Panc1 (cell line): ENCODE measurements around the gene GMPR2. TPM values are rescaled to one million over a fixed set of nuclear protein-coding genes. Genes with fewer than 3 reads are reported as not detected.

ENCODE experiments used
- ATAC-seq: fragments of 200-7000 bp; cut with Tn5 transposase; 2 replicates; pipeline ENCODE4 v1.9.1; 2020; ENCODE audit warnings: mild to moderate bottlenecking, moderate library complexity
- BruUV-seq: library from RNA; stranded (reverse); fragments of 400-500 nt; replicated peaks from 2 replicates; lab custom pipeline; 2021; lab: Mats Ljungman, UMichigan
- CTCF ChIA-PET: fragments of 300-600 bp; sonication (Branson Sonifier 250); formaldehyde crosslinking; loops from one replicate; lab custom pipeline; 2022; ENCODE audit warnings: antibody characterized with exemption; lab: Charles Lee
- POLR2A ChIA-PET: fragments of 300-600 bp; sonication (Branson Sonifier 250); formaldehyde crosslinking; loops from one replicate; lab custom pipeline; 2022; ENCODE audit warnings: antibody characterized with exemption; lab: Charles Lee
- DNase-seq: peaks from one replicate; pipeline ENCODE4 v3.0.0-alpha.2; 2010; ENCODE audit warnings: low read depth, low spot score
- H3K27ac ChIP-seq: 2 replicates; pipeline ENCODE4 v1.5.1; 2011; ENCODE audit warnings: mild to moderate bottlenecking, low read length, inconsistent platforms
- H3K27me3 ChIP-seq: fragments of 200-500 bp; sonication (Bioruptor generic); 2 replicates; pipeline ENCODE4 v1.6.0; 2014; ENCODE audit warnings: low read length, inconsistent platforms; ENCODE audit not compliant: control insufficient read depth, insufficient read depth
- H3K36me3 ChIP-seq: fragments of 200-500 bp; sonication (Bioruptor generic); 2 replicates; pipeline ENCODE4 v1.5.1; 2014; ENCODE audit warnings: inconsistent platforms, mild to moderate bottlenecking, low read length, moderate library complexity; ENCODE audit not compliant: control insufficient read depth, insufficient read depth
- H3K4me1 ChIP-seq: 2 replicates; pipeline ENCODE4 v1.5.1; 2011; ENCODE audit warnings: inconsistent platforms, mild to moderate bottlenecking, low read length, moderate library complexity; ENCODE audit not compliant: control insufficient read depth, insufficient read depth
- H3K4me3 ChIP-seq, 2 experiments: 2 replicates each; pipeline ENCODE4 v1.5.1; 2011 to 2012; ENCODE audit warnings: low read depth in 2 of 2, low read length in 2 of 2, mild to moderate bottlenecking in 2 of 2, inconsistent platforms in 1 of 2, moderate library complexity in 1 of 2
- H3K9me3 ChIP-seq: fragments of 200-500 bp; sonication (Bioruptor generic); 2 replicates; pipeline ENCODE4 v1.5.1; 2014; ENCODE audit warnings: low read depth, mild to moderate bottlenecking, inconsistent platforms, low read length, moderate library complexity; ENCODE audit not compliant: control insufficient read depth, insufficient read depth
- POLR2AphosphoS5 ChIP-seq: IDR thresholded peaks from 2 replicates; pipeline ENCODE4 v1.6.1; 2012; ENCODE audit warnings: mild to moderate bottlenecking, low read depth, low read length, moderate library complexity
- SIN3A ChIP-seq: IDR thresholded peaks from 2 replicates; pipeline ENCODE4 v1.6.1; 2012; ENCODE audit warnings: low read depth, mild to moderate bottlenecking, low read length, moderate library complexity, borderline replicate concordance; ENCODE audit not compliant: insufficient read depth
- TCF7L2 ChIP-seq: IDR thresholded peaks from 2 replicates; pipeline ENCODE4 v1.6.1; 2011; ENCODE audit warnings: mild to moderate bottlenecking, low read depth, low read length, inconsistent platforms
- in situ Hi-C: cut with HindIII; loops from 2 replicates; pipeline ENCODE4 v1.10.0; 2016; ENCODE audit warnings: low sequenced_read_pairs, low pct_unique_long_range_greater_than_20kb
- intact Hi-C: fragments of 100-400 bp; cut with micrococcal nuclease; formaldehyde crosslinking; loops from one replicate; pipeline ENCODE4 v1.10.0; 2022; ENCODE audit not compliant: unreplicated experiment
- total RNA-seq: library from RNA; stranded (reverse); gene quantifications from one replicate; pipeline ENCODE4 v1.2.1, GENCODE V29; 2021; ENCODE audit not compliant: unreplicated experiment
- TF ChIP-seq, protein P1 (sequence below), 2 experiments: IDR thresholded peaks; 2 replicates each; pipeline ENCODE4 v1.6.1; 2011 to 2012; ENCODE audit warnings: low read depth in 2 of 2, control low read depth in 1 of 2, low read length in 1 of 2, mild to moderate bottlenecking in 1 of 2, moderate library complexity in 1 of 2; ENCODE audit not compliant: insufficient read depth in 1 of 2
- TF ChIP-seq, protein P2 (sequence below): fragments of 450-650 bp; IDR thresholded peaks from 2 replicates; pipeline ENCODE4 v1.5.1; 2017; ENCODE audit warnings: mild to moderate bottlenecking

GMPR2 gene
- total RNA-seq, 1 experiment from 2014 or later, result 45.9 TPM

DNA sequence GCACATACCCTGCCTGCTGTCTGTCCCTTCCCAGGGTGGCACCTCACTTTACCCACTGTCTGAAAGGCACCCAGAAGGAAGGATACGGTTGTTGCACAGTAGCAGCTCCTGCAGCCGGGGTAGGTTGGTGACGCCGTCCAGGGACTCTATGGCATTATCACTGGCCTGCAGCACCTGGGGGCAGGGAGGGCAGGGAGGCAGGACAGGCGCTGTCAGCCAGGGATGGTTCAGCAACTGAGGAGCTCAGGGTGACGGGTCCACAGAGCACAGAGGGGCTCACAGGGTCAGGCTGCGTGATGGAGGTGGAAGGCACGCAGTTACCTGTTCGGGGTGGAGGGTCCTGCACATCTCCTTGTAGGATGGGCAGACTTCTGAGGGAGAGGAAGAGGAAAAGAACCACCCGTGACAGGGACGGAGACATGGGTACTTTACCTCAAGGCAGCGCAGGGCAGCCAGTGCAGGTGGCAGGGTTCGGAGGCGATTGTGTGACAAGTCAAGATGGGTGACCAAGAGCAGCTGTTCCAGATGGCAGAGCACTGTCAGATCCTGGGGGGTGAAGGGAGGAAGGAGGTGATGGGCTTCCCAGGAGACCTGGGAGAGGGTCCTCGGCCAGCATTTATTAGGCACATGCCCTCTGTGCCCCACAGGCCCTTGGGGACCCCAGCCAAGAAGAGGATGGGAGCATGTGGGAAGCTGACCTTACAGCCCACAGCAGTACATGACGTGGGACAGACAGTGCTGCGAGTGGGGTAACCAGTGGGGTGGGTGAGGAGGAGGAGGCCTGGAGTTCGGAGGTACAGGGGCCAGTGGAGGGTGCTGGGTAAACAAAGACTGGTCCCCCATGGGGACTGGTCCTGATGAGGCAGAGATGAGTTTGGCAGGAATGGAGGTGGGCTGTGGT is 33.9 kb downstream of the GMPR2 start:
- Histone ChIP-seq H3K4me3 (no peak overlapping the region), H3K27ac (no peak overlapping the region), H3K36me3 (no peaks in the 10 kb centered on the region), H3K9me3 (no peaks in the 10 kb centered on the region), H3K27me3 (no peaks in the 10 kb centered on the region), H3K4me1 (peaks cover 3% of the 10 kb centered on the region; the same call in 1 of the 2 replicates)
- POLR2A ChIA-PET, result no interaction called here
- ATAC-seq (no peak), DNase-seq (no peak)
- CTCF ChIA-PET, result interaction anchor here (0.6 kb wide), 1 partner anchor 31 kb away, joined by 3 read pairs; no protein-coding TSS in a partner anchor
- BruUV-seq, result no TSS peak
- no peak for TF ChIP-seq POLR2AphosphoS5
- TF ChIP-seq, protein P1, sequence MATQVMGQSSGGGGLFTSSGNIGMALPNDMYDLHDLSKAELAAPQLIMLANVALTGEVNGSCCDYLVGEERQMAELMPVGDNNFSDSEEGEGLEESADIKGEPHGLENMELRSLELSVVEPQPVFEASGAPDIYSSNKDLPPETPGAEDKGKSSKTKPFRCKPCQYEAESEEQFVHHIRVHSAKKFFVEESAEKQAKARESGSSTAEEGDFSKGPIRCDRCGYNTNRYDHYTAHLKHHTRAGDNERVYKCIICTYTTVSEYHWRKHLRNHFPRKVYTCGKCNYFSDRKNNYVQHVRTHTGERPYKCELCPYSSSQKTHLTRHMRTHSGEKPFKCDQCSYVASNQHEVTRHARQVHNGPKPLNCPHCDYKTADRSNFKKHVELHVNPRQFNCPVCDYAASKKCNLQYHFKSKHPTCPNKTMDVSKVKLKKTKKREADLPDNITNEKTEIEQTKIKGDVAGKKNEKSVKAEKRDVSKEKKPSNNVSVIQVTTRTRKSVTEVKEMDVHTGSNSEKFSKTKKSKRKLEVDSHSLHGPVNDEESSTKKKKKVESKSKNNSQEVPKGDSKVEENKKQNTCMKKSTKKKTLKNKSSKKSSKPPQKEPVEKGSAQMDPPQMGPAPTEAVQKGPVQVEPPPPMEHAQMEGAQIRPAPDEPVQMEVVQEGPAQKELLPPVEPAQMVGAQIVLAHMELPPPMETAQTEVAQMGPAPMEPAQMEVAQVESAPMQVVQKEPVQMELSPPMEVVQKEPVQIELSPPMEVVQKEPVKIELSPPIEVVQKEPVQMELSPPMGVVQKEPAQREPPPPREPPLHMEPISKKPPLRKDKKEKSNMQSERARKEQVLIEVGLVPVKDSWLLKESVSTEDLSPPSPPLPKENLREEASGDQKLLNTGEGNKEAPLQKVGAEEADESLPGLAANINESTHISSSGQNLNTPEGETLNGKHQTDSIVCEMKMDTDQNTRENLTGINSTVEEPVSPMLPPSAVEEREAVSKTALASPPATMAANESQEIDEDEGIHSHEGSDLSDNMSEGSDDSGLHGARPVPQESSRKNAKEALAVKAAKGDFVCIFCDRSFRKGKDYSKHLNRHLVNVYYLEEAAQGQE (IDR thresholded peaks at IDR 0.05; ENCODE audit: insufficient read depth in 1 of 2, low read depth in 2 of 2, low read length in 1 of 2), result no peak
- no peak for TF ChIP-seq SIN3A
- TF ChIP-seq, protein P2, sequence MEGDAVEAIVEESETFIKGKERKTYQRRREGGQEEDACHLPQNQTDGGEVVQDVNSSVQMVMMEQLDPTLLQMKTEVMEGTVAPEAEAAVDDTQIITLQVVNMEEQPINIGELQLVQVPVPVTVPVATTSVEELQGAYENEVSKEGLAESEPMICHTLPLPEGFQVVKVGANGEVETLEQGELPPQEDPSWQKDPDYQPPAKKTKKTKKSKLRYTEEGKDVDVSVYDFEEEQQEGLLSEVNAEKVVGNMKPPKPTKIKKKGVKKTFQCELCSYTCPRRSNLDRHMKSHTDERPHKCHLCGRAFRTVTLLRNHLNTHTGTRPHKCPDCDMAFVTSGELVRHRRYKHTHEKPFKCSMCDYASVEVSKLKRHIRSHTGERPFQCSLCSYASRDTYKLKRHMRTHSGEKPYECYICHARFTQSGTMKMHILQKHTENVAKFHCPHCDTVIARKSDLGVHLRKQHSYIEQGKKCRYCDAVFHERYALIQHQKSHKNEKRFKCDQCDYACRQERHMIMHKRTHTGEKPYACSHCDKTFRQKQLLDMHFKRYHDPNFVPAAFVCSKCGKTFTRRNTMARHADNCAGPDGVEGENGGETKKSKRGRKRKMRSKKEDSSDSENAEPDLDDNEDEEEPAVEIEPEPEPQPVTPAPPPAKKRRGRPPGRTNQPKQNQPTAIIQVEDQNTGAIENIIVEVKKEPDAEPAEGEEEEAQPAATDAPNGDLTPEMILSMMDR, result no peak
- TF ChIP-seq TCF7L2, result no peak
- intact Hi-C loops, result no loop called here
- in situ Hi-C loops, result no loop called here

DNA sequence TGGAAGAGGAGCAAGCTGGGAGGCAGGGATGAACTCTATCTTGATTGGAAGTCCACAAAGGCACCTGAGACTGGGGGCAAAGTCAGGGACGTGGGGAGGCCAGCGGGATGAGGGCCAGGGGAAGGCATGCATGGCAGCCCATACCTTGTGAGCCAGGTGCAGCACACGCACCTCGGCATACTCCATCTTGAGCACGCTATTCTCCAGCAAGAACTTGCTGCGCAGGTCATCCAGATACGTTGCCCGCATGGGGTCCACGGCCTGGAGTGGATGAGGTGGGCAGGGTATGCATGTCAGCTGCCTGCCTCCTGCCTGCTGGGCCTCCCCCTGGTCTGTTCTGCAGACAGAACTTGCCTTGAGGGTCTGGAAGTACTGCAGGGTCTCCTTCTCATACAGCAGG is 34.8 kb downstream of the GMPR2 start:
- no peak for ATAC-seq
- CTCF ChIA-PET, result no interaction called here
- intact Hi-C loops (no loop called here), in situ Hi-C loops (no loop called here)
- no peak overlapping the region for H3K4me3 ChIP-seq
- H3K27me3 ChIP-seq, result no peaks in the 10 kb centered on the region
- DNase-seq, result no peak
- no peak overlapping the region for H3K27ac ChIP-seq
- no TSS peak for BruUV-seq
- no peak for TF ChIP-seq SIN3A
- TF ChIP-seq, protein P1 (IDR thresholded peaks at IDR 0.05; ENCODE audit: insufficient read depth in 1 of 2, low read depth in 2 of 2, low read length in 1 of 2), result no peak
- TF ChIP-seq TCF7L2, result no peak
- no peak for TF ChIP-seq POLR2AphosphoS5
- TF ChIP-seq, protein P2, result no peak
- H3K4me1 ChIP-seq, result peaks cover 3% of the 10 kb centered on the region; the same call in 1 of the 2 replicates
- no peaks in the 10 kb centered on the region for H3K36me3 ChIP-seq
- no peaks in the 10 kb centered on the region for H3K9me3 ChIP-seq
- POLR2A ChIA-PET, result no interaction called here
